Central memory CD8-positive, alpha-beta T cell (primary cell): ENCODE results near the gene TNFAIP8L3.
"Not testable (repeated sequence)": the region's sequence is repeated elsewhere in the genome, so short reads cannot be mapped to it uniquely, and the experiment has no call there.

Source experiments
- ATAC-seq: fragments of 150-1000 bp; cut with Tn5 transposase; replicated peaks from 2 replicates; pipeline ENCODE4 v1.10.0; 2022; ENCODE audit warnings: mild to moderate bottlenecking, moderate FRiP score, moderate number of reproducible peaks; ENCODE audit not compliant: poor library complexity, severe bottlenecking; ENCODE audit errors: extremely low read depth
- DNase-seq, 2 donors: peaks; one replicate each; pipeline ENCODE4 v3.0.0; 2021; ENCODE audit warnings: low spot score in 2 of 2
- H3K27ac Mint-ChIP-seq: one replicate; pipeline ENCODE4 v1.8.0; 2022; ENCODE audit warnings: low read depth, mild to moderate bottlenecking, moderate library complexity, mixed read lengths
- H3K27me3 Mint-ChIP-seq: one replicate; pipeline ENCODE4 v1.8.0; 2022; ENCODE audit warnings: mixed read lengths
- H3K36me3 Mint-ChIP-seq: one replicate; pipeline ENCODE4 v1.8.0; 2022; ENCODE audit warnings: mild to moderate bottlenecking, moderate library complexity, mixed read lengths; ENCODE audit not compliant: insufficient read depth
- H3K4me1 Mint-ChIP-seq: one replicate; pipeline ENCODE4 v1.8.0; 2022; ENCODE audit warnings: mixed read lengths
- H3K4me3 Mint-ChIP-seq: one replicate; pipeline ENCODE4 v1.8.0; 2022; ENCODE audit warnings: mild to moderate bottlenecking, moderate library complexity, mixed read lengths
- H3K9me3 Mint-ChIP-seq: one replicate; pipeline ENCODE4 v1.8.0; 2022; ENCODE audit warnings: mixed read lengths

Gene TNFAIP8L3

DNA sequence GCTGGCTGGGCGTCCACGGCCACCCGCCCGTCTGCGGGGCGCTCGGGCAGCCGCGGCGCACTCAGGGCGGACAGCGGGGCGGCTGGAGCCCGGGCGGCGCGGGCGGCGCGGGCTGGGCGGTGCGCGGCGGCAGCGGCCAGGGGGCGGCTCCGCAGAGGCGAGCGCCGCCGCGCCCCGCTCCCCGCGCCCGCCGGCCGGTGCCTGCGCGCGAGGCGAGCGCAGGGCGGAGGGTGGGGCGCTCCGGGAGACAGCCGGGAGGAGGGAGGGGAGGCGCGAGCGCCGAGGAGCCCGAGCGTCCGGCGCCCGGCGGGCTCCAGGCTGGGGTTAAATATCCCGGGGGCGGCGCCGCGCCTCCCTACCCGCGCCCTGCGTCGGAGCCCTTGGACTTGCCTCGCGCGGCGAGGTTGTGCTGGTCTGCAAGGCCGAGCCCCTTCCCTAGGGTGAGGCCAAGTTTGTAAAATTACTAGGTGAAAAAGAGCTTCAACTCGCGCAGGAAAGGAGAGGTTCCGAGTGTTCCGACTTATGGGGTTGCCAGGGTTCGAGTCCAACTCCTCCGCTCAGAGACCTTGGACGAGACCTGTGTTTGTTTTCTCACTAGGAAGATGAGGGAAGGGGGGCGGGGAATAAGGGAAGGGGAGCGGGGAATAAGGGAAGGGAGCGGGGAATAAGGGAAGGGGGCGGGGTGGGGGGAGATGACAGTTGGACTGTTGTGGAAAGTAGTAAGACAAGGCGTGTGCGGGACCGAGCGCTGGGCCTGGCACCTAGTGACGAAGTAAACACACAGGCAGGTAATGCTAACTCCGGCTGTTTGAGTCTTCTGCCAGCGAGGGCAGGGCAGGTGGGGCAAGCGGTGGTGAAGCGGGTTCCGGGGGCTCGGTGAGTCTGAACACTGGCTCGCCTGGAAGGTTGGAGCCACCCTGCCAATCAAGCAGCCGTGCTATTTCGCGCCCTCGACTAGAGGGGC lies at the start of gene TNFAIP8L3:
Gene TNFAIP8L3, minus strand, starts transcription at position 301 of the 964 bp plus-strand sequence. CDS start 311 bp downstream, outside the sequence.
- peak within 1 kb of the TSS; percentile 11 for H3K4me3 Mint-ChIP-seq
- no peaks in the 10 kb centered on the region for H3K4me1 Mint-ChIP-seq
- ATAC-seq: no peak
- H3K9me3 Mint-ChIP-seq: no peaks in the 10 kb centered on the region
- no peaks in the 10 kb centered on the region for H3K36me3 Mint-ChIP-seq
- peaks cover 94% of the 10 kb centered on the region for H3K27me3 Mint-ChIP-seq
- no peak within 1 kb of the TSS for H3K27ac Mint-ChIP-seq
- no peak for DNase-seq

GRCh38 chr15:51144021-51144532 lies 49.4 kb upstream of the TNFAIP8L3 start:
- Mint-ChIP-seq H3K27me3 (peaks cover 59% of the 10 kb centered on the region), H3K4me1 (no peaks in the 10 kb centered on the region), H3K27ac (no peak overlapping the region), H3K4me3 (no peak overlapping the region), H3K36me3 (no peaks in the 10 kb centered on the region), H3K9me3 (no peaks in the 10 kb centered on the region)
- ATAC-seq (no peak), DNase-seq (no peak)

- H3K9me3 Mint-ChIP-seq, ATAC-seq, H3K27ac Mint-ChIP-seq, H3K4me1 Mint-ChIP-seq, H3K36me3 Mint-ChIP-seq, DNase-seq, H3K4me3 Mint-ChIP-seq: not testable (repeated sequence)
- peaks cover 30% of the 10 kb centered on the region for H3K27me3 Mint-ChIP-seq
Observed at GRCh38 chr15:51140347-51140746, 45.6 kb upstream of the TNFAIP8L3 start.

DNA sequence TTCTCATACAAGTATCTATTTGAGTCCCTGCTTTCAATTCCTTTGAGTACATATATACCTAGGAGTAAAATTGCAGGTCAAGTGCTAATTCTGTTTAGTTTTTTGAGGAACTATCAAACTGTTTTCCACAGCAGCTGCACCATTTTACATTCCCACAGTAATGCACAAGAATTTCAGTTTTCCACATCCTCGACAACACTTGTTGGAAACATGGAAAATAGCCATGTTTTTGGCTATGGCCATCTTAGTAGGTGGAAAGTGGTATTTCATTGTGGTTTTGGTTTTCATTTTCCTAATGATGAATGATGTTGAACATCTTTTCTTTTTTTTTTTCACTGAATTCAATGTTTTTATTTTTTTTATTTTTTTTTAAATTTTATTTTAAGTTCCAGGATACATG lies 44.4 kb upstream of the TNFAIP8L3 start:
- Mint-ChIP-seq H3K27me3 (peaks cover 26% of the 10 kb centered on the region), H3K4me1 (no peaks in the 10 kb centered on the region), H3K4me3 (no peak overlapping the region), H3K9me3 (no peaks in the 10 kb centered on the region), H3K27ac (no peak overlapping the region), H3K36me3 (no peaks in the 10 kb centered on the region)
- ATAC-seq (no peak), DNase-seq (no peak)

DNA sequence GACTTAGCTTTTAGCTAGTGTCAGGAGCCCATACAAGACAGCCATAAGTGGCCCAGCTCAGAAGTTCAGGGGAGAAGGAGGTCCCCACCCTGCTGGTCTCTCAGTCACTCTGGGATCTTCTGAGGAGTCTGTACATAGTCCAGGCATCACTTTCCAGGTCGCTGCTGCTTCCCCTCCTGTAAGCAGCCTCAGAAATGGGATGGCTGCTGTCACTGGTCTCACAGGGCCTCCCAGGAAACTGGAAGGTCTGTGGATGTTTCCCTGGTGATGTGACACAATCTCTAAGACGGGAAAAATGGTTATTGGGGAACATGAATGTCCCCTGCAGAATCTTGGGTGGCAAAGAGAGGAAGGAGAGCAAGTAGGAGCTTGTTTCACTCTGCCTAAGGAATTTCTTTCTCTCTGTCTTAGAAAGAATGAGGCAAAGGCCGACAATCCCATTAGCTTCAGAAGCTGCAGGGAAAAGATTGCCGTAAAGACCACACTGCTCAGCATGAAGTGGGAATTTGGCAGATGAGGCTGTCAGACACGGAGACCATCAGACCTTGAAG lies 43.2 kb upstream of the TNFAIP8L3 start:
- Mint-ChIP-seq H3K4me1 (no peaks in the 10 kb centered on the region), H3K4me3 (no peak overlapping the region), H3K27me3 (peaks cover 19% of the 10 kb centered on the region), H3K36me3 (peaks cover 2% of the 10 kb centered on the region), H3K27ac (no peak overlapping the region), H3K9me3 (no peaks in the 10 kb centered on the region)
- DNase-seq: no peak
- ATAC-seq: no peak

DNA sequence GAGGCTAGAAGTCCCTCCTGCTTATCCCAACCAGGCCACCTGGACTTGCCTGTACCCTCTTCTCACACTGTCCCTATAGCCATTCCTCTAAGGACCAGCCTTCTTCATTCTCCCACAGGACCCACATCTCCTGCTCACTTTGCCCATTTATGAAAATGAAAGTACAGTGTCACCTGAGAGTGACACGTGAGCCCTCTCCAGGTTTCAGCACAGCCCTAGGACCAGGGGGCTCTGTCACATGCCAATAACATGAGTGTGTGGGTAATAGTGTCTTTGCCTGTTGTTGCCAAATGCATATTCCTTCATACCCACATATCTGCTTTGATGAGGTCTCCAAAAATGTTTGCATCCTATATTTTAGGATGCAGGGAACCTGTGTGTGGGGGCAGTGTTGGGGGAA lies 42.3 kb upstream of the TNFAIP8L3 start:
- Mint-ChIP-seq H3K4me1 (no peaks in the 10 kb centered on the region), H3K4me3 (no peak overlapping the region), H3K27me3 (peaks cover 14% of the 10 kb centered on the region), H3K9me3 (no peaks in the 10 kb centered on the region), H3K36me3 (peaks cover 2% of the 10 kb centered on the region), H3K27ac (no peak overlapping the region)
- DNase-seq (no peak), ATAC-seq (no peak)

DNA sequence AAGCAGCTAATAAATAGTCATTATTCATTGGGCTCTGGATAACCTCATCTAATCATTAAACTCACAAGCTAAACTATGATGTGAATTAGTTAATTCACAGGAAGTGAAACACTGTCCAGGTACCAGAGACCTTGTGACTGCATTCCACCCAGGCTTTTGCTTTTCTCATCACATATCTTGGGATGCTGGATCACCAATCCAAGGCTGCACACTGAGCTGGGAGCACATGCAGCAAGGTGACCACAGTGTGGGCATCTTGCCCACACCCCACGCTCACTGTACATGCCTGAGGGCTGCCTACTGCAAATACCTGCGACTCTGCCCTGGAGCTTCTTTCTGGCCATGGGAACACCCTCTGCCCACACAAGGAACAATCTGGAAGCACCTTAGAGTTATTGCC lies 40.6 kb upstream of the TNFAIP8L3 start:
- Mint-ChIP-seq H3K4me3 (no peak overlapping the region), H3K27ac (no peak overlapping the region), H3K9me3 (no peaks in the 10 kb centered on the region), H3K27me3 (no peaks in the 10 kb centered on the region), H3K4me1 (no peaks in the 10 kb centered on the region), H3K36me3 (peaks cover 2% of the 10 kb centered on the region)
- ATAC-seq: no peak
- DNase-seq: no peak

- DNase-seq (no peak), ATAC-seq (no peak)
- no peaks in the 10 kb centered on the region for H3K9me3 Mint-ChIP-seq
- no peaks in the 10 kb centered on the region for H3K27me3 Mint-ChIP-seq
- no peak overlapping the region for H3K4me3 Mint-ChIP-seq
- H3K4me1 Mint-ChIP-seq: no peaks in the 10 kb centered on the region
- H3K27ac Mint-ChIP-seq: no peak overlapping the region
- H3K36me3 Mint-ChIP-seq: peaks cover 2% of the 10 kb centered on the region
Observed at GRCh38 chr15:51134416-51135199, 39.9 kb upstream of the TNFAIP8L3 start.

- Mint-ChIP-seq H3K9me3 (no peaks in the 10 kb centered on the region), H3K36me3 (peaks cover 2% of the 10 kb centered on the region), H3K27me3 (no peaks in the 10 kb centered on the region), H3K4me1 (no peaks in the 10 kb centered on the region), H3K27ac (no peak overlapping the region), H3K4me3 (no peak overlapping the region)
- no peak for ATAC-seq
- no peak for DNase-seq
Observed at GRCh38 chr15:51133140-51133765, 38.5 kb upstream of the TNFAIP8L3 start.

- Mint-ChIP-seq H3K27ac (no peak overlapping the region), H3K36me3 (peaks cover 2% of the 10 kb centered on the region), H3K9me3 (no peaks in the 10 kb centered on the region), H3K27me3 (peaks cover 4% of the 10 kb centered on the region), H3K4me3 (no peak overlapping the region), H3K4me1 (no peaks in the 10 kb centered on the region)
- DNase-seq: no peak
- no peak for ATAC-seq
Observed at GRCh38 chr15:51132384-51133139, 37.9 kb upstream of the TNFAIP8L3 start.

- DNase-seq (no peak), ATAC-seq (no peak)
- Mint-ChIP-seq H3K4me1 (no peaks in the 10 kb centered on the region), H3K36me3 (peaks cover 2% of the 10 kb centered on the region), H3K27me3 (peaks cover 12% of the 10 kb centered on the region), H3K27ac (no peak overlapping the region), H3K4me3 (no peak overlapping the region), H3K9me3 (no peaks in the 10 kb centered on the region)
Observed at GRCh38 chr15:51131596-51132290, 37.0 kb upstream of the TNFAIP8L3 start.
